ENCODE results near the gene PRADC1. TPM values are rescaled to one million over a fixed set of nuclear protein-coding genes. Genes with fewer than 3 reads are reported as not detected.
"Not testable (repeated sequence)": the region's sequence is repeated elsewhere in the genome, so short reads cannot be mapped to it uniquely, and the experiment has no call there.

PRADC1 gene
- polyA plus RNA-seq (ENCODE audit: insufficient read length) = 13.4 TPM
- long read RNA-seq, donor 1, transcript PRADC1-201 (5 exons, 1,083 nt) = major isoform, 14 of 457 reads
- long read RNA-seq, donor 1, partial matches to known transcripts = 367 of 457 reads
- long read RNA-seq, donor 1, other reads (novel, unspliced or antisense) = 73 of 457 reads
- long read RNA-seq, donor 2, partial matches to known transcripts = 135 of 207 reads
- long read RNA-seq, donor 2, other reads (novel, unspliced or antisense) = 69 of 207 reads
- long read RNA-seq, donor 3, transcript PRADC1-201 (5 exons, 1,083 nt) = major isoform, 14 of 20 reads
- long read RNA-seq, donor 3, partial matches to known transcripts = 5 of 20 reads
- long read RNA-seq, donor 3, other reads (novel, unspliced or antisense) = 0 of 20 reads
- long read RNA-seq, donor 4, transcript PRADC1-201 (5 exons, 1,083 nt) = major isoform, 5 of 5 reads
- long read RNA-seq, donor 4, partial matches to known transcripts = 0 of 5 reads
- long read RNA-seq, donor 4, other reads (novel, unspliced or antisense) = 0 of 5 reads
- long read RNA-seq, donor 5, transcript PRADC1-201 (5 exons, 1,083 nt) = major isoform, 19 of 31 reads
- long read RNA-seq, donor 5, partial matches to known transcripts = 12 of 31 reads
- long read RNA-seq, donor 5, other reads (novel, unspliced or antisense) = 0 of 31 reads
- long read RNA-seq, donor 6, transcript PRADC1-201 (5 exons, 1,083 nt) = major isoform, 13 of 374 reads
- long read RNA-seq, donor 6, partial matches to known transcripts = 306 of 374 reads
- long read RNA-seq, donor 6, other reads (novel, unspliced or antisense) = 55 of 374 reads
- long read RNA-seq, donor 7, transcript PRADC1-201 (5 exons, 1,083 nt) = major isoform, 14 of 505 reads
- long read RNA-seq, donor 7, partial matches to known transcripts = 384 of 505 reads
- long read RNA-seq, donor 7, other reads (novel, unspliced or antisense) = 107 of 505 reads
- long read RNA-seq, donor 8, partial matches to known transcripts = 0 of 4 reads
- long read RNA-seq, donor 8, other reads (novel, unspliced or antisense) = 0 of 4 reads

DNA sequence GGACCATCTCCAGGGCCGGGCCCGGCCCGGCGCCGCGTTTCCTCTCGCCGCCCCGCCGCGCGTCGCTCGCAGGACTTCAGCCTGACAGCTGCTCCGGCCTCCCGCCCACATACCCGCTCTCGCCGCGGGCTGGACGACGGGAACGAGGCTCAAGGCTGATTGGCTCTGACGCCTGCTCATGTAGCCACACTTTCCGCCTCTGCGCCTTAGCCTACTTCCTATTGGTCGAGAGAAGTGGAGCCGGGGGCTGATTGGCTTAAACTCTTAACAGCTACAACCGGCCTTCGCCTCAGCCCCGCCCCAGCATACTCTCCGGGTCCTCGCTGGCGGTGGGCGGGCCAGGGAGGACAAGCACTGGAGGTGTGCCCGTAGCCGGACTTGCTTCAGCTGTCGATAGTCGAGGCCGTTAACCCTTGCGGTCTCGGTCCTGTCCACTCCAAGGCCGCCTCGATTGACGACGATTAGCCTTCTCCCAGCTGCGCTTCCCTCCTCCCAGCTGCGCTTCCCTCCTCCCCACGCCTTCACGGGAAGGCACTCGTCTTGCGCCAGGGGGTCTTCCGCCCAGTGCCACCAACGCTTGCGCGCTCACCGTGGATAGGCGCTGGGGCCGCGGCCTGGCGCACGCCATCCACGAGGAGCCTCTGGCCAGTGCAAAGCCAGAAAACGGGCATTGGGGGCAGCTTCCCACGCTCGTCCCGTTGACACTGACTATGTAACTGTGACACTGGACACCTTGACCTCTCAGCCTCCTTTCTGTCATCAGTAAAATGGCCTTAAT lies at the start of gene PRADC1:
TSS of gene PRADC1 (minus strand) at position 86 of the 778 bp plus-strand sequence. CDS start at position 7, 79 bp downstream.
- peak; percentile 100 for DNase-seq

DNA sequence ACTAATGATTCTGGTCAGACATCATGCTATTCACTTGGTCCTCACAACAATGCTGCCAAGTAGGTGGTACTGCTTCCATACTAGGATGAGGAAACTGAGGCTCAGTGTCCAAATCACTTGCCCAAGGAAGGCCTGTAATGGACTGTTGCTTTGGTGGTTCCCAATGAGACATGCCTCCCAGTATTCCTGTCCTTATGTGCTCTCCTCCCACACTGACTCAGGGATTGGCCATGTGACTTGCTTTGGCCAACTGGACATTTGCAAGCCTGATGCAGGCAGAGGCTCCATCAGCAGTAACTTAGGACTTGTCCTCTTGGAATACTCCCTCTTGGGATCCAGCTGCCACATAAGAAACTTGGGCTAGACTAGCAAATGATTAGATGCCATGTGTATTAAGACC lies 48.2 kb upstream of the PRADC1 start:
- DNase-seq = no peak

GRCh38 chr2:73279852-73280251 lies 46.8 kb upstream of the PRADC1 start:
- no peak for DNase-seq

DNA sequence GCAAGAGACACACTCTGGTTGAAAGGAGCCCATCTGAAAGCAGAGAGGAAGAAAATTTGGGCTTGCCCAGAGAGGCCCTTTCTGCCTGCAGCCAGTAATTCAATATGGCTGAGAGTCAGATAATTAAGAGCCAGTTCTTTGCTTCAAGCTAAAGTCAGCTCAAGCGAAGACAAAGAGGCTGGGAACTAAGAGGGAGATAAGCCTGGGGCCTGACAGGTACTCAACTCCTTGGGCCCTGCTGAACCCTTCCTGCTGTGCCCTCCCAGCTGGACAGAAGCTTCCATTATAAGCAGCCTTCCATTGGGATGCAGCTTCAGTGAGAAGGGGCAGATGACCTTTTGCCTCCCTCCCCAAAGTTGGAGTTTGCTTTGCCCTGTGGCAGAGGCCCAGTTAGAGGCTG lies 39.2 kb upstream of the PRADC1 start:
- no peak for DNase-seq

GRCh38 chr2:73269686-73270465 lies 36.8 kb upstream of the PRADC1 start:
- DNase-seq = no peak

DNA sequence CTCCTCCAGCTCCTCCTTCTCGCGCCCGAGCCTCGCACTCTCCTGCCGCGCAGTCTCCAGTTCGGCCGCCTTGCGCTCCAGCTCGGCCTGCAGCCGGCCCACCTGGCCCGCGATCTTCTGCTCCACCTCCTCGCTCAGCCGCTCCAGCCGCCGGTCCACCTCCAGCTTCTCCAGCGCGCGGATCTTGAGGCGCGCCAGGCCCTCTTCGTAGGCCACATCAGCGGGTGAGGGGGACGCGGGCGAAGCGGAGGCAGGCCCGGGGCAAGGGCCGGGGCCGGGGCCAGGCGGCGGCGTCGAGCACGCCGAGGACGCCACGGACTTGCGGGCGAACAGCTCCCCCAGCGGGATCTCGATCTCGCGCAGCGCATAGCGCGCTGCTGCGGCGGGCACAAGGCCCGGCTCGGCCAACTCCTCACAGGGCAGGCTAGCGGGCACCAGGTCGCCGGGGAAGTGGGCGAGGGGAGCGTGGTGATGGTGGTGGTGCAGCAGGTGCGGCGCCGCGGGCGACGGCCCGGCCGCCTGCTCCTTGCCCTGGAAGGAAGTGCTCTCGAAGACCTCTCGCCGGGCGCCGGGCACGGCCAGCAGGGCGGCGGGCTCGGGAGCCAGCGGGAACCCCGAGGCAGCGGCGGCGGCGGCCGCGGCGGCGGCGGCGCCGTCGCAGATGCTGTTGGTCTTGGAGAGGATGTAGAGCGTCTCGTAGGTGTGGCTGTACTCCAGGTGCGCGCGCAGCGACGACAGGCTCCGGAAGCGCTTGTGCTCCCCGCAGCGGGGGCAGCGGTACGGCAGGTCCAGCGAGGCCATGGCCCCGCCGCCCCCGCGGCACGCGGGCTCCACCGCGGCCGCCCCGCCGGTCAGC lies 36.0 kb upstream of the PRADC1 start:
- DNase-seq = no peak

DNA sequence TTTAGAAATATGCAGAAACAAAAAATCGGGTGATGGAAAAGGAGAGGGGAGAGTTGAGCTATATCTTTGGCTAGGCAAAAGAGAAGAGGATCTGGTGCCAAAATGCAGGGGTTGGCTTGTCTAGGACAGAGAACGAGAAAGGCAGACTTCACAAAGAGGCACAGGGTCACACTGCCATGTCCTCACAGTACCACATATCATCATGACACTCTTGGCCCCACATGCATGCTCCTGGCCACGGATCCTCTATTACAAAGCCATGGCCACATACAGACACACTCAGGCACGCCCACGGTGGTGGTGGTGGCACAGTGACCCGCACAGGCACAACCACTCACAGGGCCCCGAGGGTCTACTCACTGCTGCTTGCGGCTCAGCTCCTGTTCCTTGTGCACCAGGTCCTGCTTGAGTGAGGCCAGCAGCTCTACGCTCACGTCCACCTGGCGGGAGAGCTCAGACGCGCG lies 35.4 kb upstream of the PRADC1 start:
- no peak for DNase-seq

- no peak for DNase-seq
Observed at GRCh38 chr2:73267008-73267407, 34.0 kb upstream of the PRADC1 start.

DNA sequence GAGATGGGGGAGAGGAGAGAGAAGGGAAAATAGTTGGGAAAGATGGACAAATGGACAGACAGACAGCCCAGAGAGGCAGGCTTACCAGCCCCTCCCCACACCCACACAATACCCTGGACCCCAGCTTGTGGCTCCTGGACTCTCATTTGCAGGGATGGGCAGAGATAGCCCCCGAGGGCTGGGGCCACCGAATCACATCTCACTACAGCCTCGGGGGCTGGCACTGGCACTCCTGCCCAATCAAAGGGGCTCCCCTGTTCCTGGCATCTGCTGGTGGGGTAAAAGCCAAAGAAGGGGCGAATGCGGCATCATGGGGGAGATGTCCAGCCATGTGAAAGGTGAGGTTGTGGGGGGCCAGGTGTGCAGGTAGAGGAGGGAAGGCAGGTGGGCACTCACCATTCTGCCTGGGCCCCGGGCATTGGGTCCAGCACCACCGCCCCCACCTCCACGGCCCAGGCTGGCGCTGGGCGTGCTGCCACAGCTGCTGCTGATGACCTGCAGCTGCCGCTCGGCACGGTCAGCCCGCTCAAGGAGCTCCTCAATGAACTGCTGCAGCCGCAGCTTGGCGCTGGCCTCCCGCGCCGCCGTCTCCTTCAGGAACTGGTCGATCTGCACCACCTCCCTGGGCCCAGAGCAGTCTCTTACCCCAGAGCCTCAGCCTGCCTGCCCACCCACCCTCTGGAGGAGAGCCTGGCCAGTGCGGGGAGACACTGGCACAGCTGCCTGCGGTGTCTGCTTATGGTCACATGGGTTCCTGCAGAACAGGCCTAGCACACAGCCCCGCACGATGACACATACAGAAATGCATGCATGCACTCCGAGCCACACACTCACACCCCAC lies 33.2 kb upstream of the PRADC1 start:
- DNase-seq = no peak

- no peak for DNase-seq
Observed at GRCh38 chr2:73265298-73266060, 32.4 kb upstream of the PRADC1 start.

DNA sequence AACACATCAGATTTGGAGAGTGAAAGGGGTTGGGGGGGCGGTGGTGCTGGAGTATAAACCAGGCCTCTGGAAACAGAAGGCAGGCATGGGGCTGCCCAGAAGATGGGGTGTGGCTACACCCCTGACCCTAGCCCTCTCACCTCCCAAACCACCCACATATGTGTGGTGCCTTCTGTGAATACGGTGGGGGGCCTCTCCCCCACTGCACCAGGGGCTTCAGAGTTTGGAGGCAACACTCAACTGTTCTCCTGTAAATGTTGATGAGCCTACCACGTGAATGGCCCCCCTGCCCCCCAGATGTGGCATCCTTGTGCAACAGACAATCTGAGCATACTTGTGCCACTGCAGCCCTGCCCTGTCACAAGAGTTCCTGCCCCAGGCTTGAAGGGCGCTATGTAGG lies 31.7 kb upstream of the PRADC1 start:
- no peak for DNase-seq

DNA sequence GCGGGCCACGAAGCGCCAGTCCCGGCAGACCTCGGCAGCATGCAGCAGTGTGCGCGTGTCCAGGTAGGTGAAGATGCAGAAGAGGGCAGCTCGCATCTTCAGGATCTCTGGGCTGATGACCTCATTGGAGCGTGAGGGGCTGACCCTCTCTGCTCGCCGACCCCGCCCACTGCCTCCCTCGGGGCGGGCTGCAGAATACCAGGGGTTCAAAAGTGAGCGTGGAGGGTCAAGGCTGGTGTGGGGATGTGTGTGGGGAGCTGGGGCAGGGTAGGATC lies 31.2 kb upstream of the PRADC1 start:
- no peak for DNase-seq

DNA sequence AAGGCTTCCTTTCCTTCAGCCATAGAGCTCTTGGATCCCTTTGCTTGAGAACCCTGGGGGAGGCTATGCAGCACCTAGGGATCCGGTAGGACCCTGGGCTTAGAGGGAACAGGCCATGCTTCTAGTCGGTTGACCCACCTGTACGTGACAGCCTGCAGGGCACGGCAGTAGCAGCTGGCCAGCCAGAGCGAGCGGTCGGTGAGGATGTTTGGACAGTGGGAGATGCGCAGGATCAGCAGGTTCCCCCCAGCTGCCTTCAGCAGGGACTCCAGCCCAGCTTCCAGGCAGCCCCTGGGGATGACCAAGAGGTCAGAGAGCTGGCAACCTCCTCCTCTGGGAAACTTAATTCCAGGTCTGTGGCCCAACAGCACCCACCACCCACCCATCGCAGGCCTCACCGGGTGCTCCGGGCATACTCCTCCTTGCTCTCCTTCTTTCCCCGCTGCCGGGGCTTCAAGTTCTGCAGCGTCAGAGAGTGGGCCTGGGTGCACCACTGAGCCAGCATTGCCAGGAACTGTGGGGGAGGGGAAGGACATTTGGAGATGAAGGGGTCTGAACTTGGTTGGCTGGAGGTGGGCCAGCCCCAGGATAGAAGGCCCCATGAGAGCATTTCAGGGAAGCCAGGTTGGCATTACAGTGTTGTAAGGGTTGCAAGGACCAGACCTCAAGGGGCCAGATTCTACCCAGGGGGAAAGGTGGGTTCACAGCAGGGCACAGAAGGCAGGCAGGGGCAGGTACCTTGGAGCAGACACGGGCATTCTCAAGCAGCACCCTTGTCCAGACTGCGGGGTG lies 30.7 kb upstream of the PRADC1 start:
- no peak for DNase-seq

DNA sequence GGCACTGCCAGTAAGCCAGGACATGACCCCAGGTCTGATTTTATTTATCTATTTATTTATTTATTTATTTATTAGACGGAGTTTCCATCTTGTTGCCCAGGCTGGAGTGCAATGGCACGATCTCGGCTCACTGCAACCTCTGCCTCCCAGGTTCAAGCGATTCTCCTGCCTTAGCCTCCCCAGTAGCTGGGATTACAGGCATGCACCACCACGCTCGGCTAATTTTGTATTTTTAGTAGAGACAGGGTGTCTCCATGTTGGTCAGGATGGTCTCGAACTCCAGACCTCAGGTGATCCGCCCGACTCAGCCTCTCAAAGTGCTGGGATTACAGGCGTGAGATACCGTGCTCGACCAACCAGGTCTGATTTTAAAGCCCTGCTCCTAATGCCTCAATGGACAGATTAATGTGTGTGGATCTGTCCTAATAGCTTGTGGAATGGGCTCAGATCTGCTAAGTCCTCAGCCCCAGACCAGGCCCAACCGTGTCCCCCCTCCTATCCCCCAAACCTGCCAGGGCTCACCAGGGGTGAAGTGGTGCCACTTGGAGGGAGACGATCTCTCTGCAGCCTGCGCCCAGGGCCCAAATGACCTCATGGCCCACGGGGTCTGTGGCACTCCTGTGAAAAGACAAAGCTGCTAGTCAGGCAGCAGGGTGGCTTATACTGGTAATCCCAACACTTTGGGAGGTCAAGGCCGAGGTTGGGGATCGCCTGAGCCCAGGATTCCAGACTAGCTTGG lies 29.8 kb upstream of the PRADC1 start:
- not testable (repeated sequence) for DNase-seq

GRCh38 chr2:73262108-73262651 lies 29.1 kb upstream of the PRADC1 start:
- no peak for DNase-seq

DNA sequence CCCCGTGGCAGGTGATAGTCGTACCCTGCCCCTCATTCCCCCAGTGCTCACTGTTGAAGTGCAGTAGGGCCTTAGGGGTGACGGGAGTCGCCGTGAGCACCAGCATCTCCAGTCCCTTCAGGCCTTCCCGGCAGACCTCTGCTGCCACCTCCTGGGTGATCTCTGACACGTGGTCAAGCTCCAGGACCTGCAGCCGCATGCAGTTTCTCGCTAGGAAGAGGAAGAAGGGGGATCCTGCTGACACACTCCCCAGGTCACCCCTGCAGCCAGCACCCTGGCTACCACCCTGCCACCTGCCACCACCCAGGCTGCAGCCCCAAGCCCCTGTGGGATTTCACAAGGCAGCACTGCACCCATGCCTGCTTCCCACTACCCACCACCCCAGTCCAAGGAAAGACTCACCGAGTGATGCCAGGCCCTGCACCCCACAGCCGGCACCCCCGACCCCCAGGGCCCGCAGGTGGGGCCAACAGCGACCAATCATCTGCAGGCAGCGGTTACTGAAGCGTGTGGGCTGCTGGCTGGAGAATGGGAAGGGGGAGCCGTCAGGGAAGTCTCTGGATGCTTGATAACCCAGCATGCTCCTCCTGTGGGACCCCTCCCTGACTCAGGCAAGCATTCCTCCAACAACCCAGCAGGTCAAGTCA lies 27.4 kb upstream of the PRADC1 start:
- DNase-seq = no peak
